Measurements from ENCODE around the gene DSCAML1. TPM values are rescaled to one million over a fixed set of nuclear protein-coding genes. Genes with fewer than 3 reads are reported as not detected.
A peak's percentile ranks its signal among the peaks of the same experiment; 100 is the strongest.

DSCAML1 gene
- total RNA-seq, 1 donor from 2014 or later, result 1.3 TPM

- no peaks in the 10 kb centered on the region for H3K9me3 ChIP-seq
- TF ChIP-seq CTCF (IDR thresholded peaks at IDR 0.05), result peak; percentile 96
- intact Hi-C loops (cut with DNase I), result loop anchor here (10.0 kb wide), 1 partner anchor 383 kb away; no protein-coding TSS in a partner anchor
- ATAC-seq (peak; percentile 79), DNase-seq (peak; percentile 86)
- no peaks in the 10 kb centered on the region for H3K36me3 ChIP-seq
- no peak overlapping the region for H3K4me3 ChIP-seq
- no peak overlapping the region for H3K27ac ChIP-seq
- no peaks in the 10 kb centered on the region for H3K27me3 ChIP-seq
- peaks cover 11% of the 10 kb centered on the region for H3K4me1 ChIP-seq
Observed at GRCh38 chr11:117807482-117808327, 10.7 kb upstream of the DSCAML1 start.

GRCh38 chr11:117806846-117807245 is 9.8 kb upstream of the DSCAML1 start:
- intact Hi-C loops (cut with DNase I), result loop anchor here (10.0 kb wide), 1 partner anchor 382 kb away; no protein-coding TSS in a partner anchor
- H3K9me3 ChIP-seq, result no peaks in the 10 kb centered on the region
- peak; percentile 62 for ATAC-seq
- TF ChIP-seq CTCF (IDR thresholded peaks at IDR 0.05), result no peak
- no peak overlapping the region for H3K4me3 ChIP-seq
- no peak overlapping the region for H3K27ac ChIP-seq
- H3K4me1 ChIP-seq, result peaks cover 11% of the 10 kb centered on the region
- H3K36me3 ChIP-seq, result no peaks in the 10 kb centered on the region
- H3K27me3 ChIP-seq, result no peaks in the 10 kb centered on the region
- DNase-seq, result no peak

- Histone ChIP-seq H3K27me3 (no peaks in the 10 kb centered on the region), H3K36me3 (no peaks in the 10 kb centered on the region), H3K4me1 (peaks cover 11% of the 10 kb centered on the region), H3K9me3 (no peaks in the 10 kb centered on the region), H3K27ac (no peak overlapping the region), H3K4me3 (no peak overlapping the region)
- intact Hi-C loops (cut with DNase I), result loop anchor here (10.0 kb wide), 1 partner anchor 380 kb away; no protein-coding TSS in a partner anchor
- ATAC-seq (peak; percentile 50), DNase-seq (no peak)
- no peak for TF ChIP-seq CTCF (IDR thresholded peaks at IDR 0.05)
Observed at GRCh38 chr11:117805045-117805444, 8.0 kb upstream of the DSCAML1 start.

- Histone ChIP-seq H3K27me3 (peaks cover 7% of the 10 kb centered on the region), H3K9me3 (no peaks in the 10 kb centered on the region), H3K4me1 (peaks cover 11% of the 10 kb centered on the region), H3K4me3 (no peak overlapping the region), H3K27ac (no peak overlapping the region), H3K36me3 (no peaks in the 10 kb centered on the region)
- no peak for TF ChIP-seq CTCF (IDR thresholded peaks at IDR 0.05)
- intact Hi-C loops (cut with DNase I), result loop anchor here (10.0 kb wide), 1 partner anchor 379 kb away; no protein-coding TSS in a partner anchor
- no peak for ATAC-seq
- no peak for DNase-seq
Observed at GRCh38 chr11:117803896-117804295, 6.9 kb upstream of the DSCAML1 start.

- Histone ChIP-seq H3K4me1 (peaks cover 14% of the 10 kb centered on the region), H3K27me3 (peaks cover 35% of the 10 kb centered on the region), H3K36me3 (no peaks in the 10 kb centered on the region), H3K9me3 (no peaks in the 10 kb centered on the region), H3K27ac (no peak overlapping the region), H3K4me3 (no peak overlapping the region)
- no peak for TF ChIP-seq CTCF (IDR thresholded peaks at IDR 0.05)
- no peak for ATAC-seq
- DNase-seq, result no peak
- intact Hi-C loops (cut with DNase I), result loop anchor here (10.0 kb wide), 1 partner anchor 375 kb away; no protein-coding TSS in a partner anchor
Observed at GRCh38 chr11:117799634-117800033, 2.6 kb upstream of the DSCAML1 start.
